ENCODE measurements around the gene MRPS21. TPM values are rescaled to one million over a fixed set of nuclear protein-coding genes. Genes with fewer than 3 reads are reported as not detected.
"Not testable (repeated sequence)": the region's sequence is repeated elsewhere in the genome, so short reads cannot be mapped to it uniquely, and the experiment has no call there.

Gene MRPS21
- polyA plus RNA-seq, 3 donors = 33.0 to 93.9 (median 56.9) TPM

DNA sequence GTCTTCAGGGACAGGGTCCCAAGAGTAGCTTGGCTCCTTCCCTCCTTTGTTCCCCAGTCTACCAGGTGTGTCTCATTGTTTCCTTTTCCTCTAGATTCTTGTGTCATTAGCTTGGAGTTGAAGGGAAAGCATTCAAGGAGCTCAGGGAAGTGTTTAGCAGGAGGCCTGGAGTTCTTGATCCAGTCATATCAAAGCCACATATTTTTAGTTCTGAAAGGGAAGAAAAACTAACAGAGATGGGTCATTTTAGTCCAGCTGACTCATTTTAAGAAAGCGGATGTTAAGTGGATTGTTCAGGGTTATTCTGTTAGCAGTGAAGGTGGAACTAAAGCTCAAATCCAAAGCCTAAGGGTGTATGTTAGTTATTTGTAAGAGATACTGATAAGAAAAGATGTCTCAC, 20.4 kb upstream of the MRPS21 start:
- no peak overlapping the region for H3K27ac ChIP-seq (ENCODE audit: low read depth, low read length)
- WGBS, 3 donors = 48 to 58% (median 54%) methylated on average over 1 of the region's 1 CpG

DNA sequence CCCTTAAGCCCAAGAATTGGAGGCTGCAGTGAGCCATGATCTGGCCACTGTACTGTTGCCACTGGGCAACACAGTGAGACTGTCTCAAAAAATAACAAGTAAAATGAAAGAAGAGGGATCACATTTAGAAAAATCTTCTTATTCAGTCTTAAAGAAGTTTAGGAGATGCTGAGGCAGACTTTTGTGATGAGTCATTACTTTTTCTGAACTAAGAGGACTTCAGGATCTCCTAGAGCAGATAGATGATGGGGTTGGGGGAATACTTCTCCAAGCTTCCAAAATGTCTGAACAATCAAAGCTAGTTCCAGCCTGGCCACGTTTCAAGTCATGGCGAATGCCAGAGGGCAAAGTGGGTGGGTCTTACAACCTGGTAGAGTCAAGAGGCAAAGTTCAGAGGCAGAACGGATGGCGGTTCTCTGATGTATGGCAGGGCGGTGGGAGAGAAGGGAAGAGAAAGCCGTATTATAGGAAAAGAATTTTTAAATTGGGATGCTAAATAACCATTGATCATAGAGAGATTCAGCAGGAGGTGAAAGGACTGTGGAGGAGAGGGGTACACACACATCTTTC, 13.4 kb upstream of the MRPS21 start:
- no peak overlapping the region for H3K27ac ChIP-seq (ENCODE audit: low read depth, low read length)
- 47 to 92% (median 75%) methylated on average over 6 of the region's 6 CpGs for WGBS, 3 donors

DNA sequence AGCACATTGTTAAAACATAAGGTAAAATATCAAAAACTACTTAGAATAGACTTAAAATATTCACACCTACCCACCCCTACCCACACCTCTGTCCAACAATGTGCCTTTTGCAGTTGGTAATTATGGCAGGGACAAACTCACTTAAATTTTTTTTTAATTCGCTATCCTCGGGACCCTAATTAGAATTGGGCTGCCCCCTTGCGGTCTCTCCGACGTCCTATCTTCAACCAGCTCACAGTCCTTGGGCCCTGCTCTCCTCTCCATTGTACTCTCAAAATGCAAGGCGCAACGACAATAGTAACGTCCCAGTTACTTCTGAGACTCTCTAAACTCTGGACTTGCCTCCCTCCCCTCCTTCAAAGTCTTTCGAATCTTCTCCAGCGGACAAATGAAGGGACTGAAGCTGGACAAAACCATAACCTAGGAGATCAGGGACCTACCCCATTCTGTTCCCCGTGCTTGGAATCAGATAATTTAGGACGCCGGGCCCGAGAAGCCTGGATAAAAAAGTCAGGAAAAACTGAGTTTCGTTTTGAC, 12.4 kb upstream of the MRPS21 start:
- H3K27ac ChIP-seq (ENCODE audit: low read depth, low read length) = no peak overlapping the region
- 1 to 6% (median 4%) methylated on average over 15 of the region's 15 CpGs for WGBS, 3 donors

DNA sequence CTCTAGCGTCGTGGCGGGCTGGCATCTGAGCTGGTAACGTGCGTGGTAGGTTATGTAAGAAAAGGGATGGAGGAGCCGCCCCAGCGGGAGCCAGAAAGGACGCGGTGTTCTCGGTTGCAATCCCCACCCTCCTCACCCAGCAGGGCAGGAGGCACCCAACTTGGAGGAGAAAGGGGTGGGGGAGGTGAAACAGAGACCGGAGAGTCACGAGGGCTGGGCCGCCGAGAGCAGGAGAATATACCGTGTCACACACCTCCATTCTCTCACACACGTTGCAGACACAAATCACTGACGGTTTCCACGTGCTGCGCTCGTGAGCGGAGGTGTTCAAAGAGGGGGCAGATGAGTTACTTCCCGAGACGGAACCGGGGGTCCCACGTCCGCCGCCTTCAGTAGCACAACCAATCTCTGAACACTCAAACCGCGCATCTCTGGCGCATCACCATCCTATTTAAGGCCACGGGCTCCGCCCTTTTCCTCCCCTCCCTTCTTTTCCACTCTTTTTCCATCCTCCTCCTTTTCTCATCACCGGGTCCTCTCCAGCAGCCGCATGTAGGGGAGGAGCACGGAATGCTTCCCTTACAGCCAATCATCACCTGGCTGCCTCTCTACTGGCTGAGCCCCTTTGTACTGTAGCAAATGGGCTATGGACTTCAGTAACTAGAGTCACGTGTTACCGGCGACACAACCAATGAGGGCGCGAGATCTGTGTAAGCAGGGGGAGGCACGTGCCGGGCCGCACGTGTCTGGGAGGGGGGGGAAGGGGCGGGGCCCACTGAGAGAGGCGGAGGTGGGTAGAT, 11.7 kb upstream of the MRPS21 start, which contains the start of gene CIART:
TSS of gene CIART (plus strand) at position 797 of the 800 bp plus-strand sequence. CDS start 714 bp downstream, outside the sequence.
- WGBS, 3 donors = 0 to 2% (median 1%) methylated on average over 44 to 46 of the region's 46 CpGs
- H3K27ac ChIP-seq (ENCODE audit: low read depth, low read length) = no peak within 1 kb of the TSS

DNA sequence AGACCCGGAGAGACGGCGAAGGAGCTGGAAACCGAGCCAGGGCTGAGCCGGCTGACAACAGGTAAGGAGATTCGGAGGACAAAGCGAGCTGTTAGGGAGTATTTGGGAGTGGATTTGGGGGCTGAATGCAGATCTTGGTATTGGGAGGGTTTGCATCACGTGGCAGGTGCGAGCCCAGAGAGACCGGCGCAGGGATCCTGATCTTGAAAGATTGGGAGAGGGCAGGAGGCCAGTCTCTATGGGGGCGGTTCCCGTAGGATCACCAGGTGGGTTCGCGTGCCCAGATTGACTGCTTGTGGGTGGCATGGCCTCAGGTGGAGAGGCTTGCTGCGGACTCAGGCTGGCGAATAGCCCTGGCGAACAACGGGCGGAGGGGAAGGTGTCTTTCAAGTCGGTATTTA, 11.1 kb upstream of the MRPS21 start:
- WGBS, 3 donors = 3 to 13% (median 5%) methylated on average over 21 of the region's 21 CpGs
- no peak overlapping the region for H3K27ac ChIP-seq (ENCODE audit: low read depth, low read length)

DNA sequence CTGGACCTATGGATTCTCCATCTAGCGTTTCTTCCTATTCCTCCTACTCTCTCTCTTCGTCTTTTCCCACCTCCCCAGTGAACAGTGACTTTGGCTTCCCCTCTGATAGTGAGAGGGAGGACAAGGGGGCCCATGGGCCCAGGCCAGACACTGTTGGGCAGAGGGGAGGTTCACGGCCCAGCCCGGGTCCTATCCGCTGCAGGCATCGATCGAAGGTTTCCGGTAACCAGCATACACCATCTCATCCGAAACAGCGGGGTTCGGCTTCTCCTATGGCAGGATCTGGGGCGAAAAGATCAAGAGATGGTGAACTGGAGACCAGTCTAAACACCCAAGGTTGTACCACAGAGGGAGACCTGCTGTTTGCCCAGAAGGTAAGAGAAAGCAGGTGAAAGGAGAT, 10.4 kb upstream of the MRPS21 start:
- 85 to 89% (median 88%) methylated on average over 12 of the region's 12 CpGs for WGBS, 3 donors

DNA sequence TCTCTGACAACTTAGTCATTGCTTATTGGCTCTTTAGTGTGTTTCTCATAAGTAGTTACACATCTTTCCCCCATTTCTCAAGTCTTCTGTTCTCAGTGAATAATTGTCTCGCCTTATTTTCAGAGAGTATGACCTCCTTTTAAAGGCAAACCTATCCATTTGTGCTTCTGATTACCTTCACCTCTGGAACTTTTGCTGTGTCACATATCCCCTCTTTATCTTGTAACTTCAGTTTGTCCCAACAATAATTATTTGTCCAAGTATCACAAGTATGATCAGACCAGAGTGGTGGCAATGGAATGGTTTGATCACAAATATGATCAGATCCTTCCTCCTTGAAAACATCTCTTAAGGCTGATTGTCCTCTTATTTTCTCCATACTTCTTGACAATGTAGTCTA, 5.3 kb upstream of the MRPS21 start:
- H3K27ac ChIP-seq (ENCODE audit: low read depth, low read length) = no peak overlapping the region
- WGBS, 3 donors = 76 to 93% (median 91%) methylated on average over 1 of the region's 1 CpG

More for the DNA sequence above, 10.4 kb upstream of the MRPS21 start:
- no peak overlapping the region for H3K27ac ChIP-seq (ENCODE audit: low read depth, low read length)

DNA sequence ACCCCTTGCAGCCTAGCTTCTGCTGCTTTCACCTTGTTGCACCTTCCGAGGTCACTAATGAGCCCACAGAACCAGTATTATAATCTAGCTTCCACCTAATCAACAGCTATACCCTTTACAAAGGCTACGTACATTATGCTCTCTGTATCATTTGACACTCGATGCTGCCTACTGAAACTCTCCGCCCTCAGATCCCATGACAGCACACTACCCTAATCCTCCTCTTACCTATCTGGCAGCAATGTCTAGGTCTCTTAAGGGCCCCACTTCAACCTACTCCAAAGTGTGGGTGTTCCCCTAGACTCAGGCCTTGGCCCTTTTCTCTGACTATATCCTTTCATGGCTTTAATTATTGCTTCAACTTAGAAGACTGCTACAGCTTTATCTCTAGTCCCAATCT, 4.8 kb upstream of the MRPS21 start:
- WGBS, 3 donors = 88 to 91% (median 91%) methylated on average over 4 of the region's 4 CpGs
- no peak overlapping the region for H3K27ac ChIP-seq (ENCODE audit: low read depth, low read length)

DNA sequence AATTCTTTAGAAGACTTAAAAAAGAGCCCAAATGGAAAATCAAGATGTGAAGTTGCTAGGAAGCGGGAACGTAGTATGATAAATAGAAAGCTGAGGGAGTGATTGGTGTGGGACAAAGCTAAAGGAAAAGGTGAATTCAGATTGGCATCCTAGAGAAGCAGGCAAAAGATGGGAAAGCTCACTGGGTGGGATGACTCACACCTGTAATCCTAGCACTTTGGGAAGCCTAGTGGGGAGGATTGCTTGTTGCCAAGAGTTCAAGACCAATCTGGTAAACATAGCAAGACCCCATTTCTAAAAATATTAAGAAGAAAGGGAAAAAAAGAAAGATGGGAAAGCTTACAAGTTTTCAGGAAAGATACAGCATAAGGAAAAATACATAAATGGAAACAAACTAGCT, 1.8 kb downstream of the MRPS21 start:
- 89 to 98% (median 95%) methylated on average over 2 of the region's 2 CpGs for WGBS, 3 donors
- no peak overlapping the region for H3K27ac ChIP-seq (ENCODE audit: low read depth, low read length)

DNA sequence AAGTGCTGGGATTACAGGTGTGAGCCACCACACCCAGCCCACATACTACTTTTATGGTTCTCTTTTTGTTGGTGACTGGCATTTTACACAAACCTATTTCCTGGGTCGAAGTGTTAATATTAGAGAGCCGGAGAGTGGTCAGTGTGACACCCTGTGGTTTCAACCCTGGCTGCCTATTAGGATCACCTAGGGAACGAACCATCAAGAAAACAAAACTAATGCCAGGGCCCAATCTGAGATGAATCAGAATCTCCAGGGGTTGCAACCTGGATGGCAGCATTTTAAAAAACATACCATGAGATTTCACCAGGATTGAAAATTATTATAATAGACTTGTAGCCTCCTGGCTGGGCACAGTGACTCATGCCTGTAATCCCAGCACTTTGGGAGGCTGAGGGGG, 6.1 kb downstream of the MRPS21 start:
- WGBS, 3 donors = 93 to 99% (median 94%) methylated on average over 3 of the region's 3 CpGs
- H3K27ac ChIP-seq (ENCODE audit: low read depth, low read length) = no peak overlapping the region

DNA sequence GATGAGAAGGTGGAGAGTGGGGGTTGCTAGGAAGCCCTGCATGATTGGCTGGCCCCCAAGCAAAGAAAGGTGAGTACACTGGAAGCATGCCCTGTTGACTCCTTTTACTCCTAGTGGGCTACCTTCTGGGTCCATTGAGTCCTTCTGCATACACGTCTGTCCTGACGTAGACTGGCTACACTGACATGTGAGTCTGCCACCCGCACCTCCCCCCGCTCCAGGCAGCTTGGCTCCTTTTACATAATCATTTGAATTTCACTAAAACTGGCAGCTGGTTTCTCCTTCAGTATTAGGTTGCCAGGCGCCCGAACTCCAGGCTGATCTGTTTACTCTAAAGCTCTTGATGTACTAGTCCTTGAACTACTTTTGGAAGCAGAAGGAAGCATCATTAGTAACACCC, 8.7 kb downstream of the MRPS21 start:
- 85 to 93% (median 89%) methylated on average over 6 of the region's 6 CpGs for WGBS, 3 donors
- no peak overlapping the region for H3K27ac ChIP-seq (ENCODE audit: low read depth, low read length)

DNA sequence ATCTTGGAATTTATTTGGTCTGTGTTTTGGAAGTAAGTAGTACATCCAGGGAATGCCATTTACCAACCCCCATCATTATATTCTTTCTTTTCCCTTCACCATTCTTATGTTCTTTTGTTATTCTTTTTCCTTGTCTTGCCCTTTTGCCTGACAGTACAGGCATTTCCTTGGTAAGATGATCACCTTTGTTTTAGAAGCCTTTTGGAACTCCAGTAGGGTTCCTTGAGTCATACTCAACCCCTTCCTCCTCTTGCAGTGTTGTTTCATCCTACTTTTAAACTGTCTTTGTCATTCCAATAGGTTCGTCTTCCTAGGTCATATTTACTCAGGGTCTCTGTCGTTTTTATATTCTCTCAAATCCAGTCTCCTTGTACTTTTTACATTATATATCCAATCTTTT, 9.2 kb downstream of the MRPS21 start:
- no peak overlapping the region for H3K27ac ChIP-seq (ENCODE audit: low read depth, low read length)
- 78 to 85% (median 83%) methylated on average over 2 of the region's 2 CpGs for WGBS, 3 donors

DNA sequence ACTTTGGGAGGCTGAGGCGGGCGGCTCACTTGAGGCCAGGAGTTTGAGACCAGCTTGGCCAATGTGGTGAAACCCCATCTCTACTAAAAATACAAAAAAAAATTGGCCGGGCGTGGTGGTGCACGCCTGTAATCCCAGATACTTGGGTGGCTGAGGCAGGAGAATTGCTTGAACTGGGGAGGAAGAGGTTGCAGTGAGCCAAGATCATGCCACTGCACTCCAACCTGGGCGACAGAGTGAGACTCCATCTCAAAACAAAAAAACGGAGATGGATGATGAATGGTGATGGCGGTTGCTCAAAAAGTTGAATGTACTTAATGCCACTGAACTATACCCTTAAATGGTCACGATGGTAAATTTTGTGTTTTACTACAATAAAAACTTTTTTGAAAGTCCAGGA, 14.9 kb downstream of the MRPS21 start:
- WGBS, 3 donors = 92 to 97% (median 93%) methylated on average over 8 to 9 of the region's 9 CpGs
- H3K27ac ChIP-seq (ENCODE audit: low read depth, low read length) = not testable (repeated sequence)

DNA sequence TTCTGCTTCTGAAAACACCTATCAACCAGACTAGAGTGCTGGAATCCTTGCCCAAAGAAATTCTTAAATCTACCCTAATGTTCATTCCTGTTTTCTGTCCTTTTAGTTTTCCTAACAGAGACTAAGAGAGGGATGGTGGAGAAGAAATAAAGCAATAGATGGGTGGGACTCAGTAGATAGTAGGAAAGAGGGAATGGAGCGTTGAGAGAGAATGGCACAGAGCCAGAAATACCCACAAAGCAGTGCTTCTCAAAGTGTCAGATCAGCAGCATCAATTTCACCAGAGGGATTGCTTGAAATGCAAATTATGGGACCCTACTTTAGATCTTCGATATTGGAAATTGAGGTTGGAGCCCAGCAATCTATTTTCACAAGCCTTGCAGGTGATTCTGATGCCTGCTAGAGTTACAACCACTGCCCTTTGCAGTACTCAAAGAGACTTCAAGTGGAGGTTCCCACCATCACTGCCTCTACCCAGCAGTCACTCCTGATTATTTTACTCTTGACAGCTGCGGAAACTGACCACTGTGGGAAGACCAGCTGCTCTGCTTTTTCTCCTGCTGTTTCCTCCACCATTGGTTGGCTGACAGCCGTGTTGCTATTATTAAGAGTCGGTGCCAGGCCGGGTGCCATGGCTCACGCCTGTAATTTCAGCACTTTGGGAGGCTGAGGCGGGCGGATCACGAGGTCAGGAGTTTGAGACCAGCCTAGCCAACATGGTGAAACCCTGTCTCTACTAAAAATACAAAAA, 16.3 kb downstream of the MRPS21 start:
- no peak overlapping the region for H3K27ac ChIP-seq (ENCODE audit: low read depth, low read length)
- WGBS, 3 donors = 74 to 87% (median 79%) methylated on average over 10 of the region's 10 CpGs

DNA sequence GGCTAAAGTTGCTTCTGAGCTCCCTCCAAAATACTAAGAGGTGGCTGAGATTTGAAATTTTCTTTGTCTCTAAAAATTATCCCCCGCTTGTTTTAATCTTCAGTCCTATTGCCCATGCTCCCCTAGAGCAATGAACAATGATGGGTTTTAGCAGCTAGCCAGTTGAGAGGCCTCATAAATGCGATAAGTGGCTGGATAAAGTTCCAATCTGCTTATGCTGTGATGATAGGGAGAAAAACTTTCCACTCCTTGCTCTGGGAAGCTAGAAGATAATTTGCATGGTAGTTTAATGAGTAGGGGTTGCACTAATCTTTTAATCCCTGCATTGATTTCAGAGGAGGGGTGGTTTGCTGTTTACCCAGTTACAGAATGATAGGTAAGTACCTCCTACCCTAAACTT, 18.1 kb downstream of the MRPS21 start:
- H3K27ac ChIP-seq (ENCODE audit: low read depth, low read length) = no peak overlapping the region
- WGBS, 3 donors = 90 to 94% (median 93%) methylated on average over 2 of the region's 2 CpGs

DNA sequence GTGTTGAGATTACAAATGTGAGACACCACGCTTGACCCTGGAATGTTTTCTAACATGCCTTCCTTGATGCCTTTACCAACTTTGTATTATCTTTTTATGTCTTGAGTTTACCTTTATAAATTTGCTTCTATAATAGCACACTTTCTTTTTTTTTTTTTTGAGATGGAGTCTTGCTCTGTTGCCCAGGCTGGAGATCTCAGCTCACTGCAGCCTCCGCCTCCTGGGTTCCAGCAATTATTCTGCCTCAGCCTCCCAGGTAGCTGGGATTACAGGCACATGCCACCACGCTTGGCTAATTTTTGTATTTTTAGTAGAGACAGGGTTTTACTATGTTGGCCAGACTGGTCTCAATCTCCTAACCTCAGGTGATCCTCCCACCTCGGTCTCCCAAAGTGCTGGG, 21.0 kb downstream of the MRPS21 start:
- H3K27ac ChIP-seq (ENCODE audit: low read depth, low read length) = not testable (repeated sequence)
- WGBS, 3 donors = 90 to 98% (median 94%) methylated on average over 4 of the region's 4 CpGs

DNA sequence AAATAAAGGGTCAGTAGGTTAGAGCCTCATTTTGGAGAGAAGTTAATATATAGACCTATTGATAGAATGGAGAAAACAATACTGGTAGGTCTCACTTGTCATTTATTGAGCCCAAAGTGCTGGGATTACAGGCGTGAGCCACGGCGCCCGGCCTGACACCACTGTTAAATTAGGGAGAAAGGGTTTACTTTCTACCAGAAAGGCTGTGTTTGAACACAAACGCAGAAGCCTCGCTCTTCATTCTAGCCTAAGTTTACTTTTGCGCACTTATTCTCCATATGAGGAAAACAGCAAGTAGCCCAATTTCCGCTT, 27.0 kb downstream of the MRPS21 start:
- no peak overlapping the region for H3K27ac ChIP-seq (ENCODE audit: low read depth, low read length)
- WGBS, 3 donors = 63 to 84% (median 63%) methylated on average over 8 of the region's 8 CpGs

DNA sequence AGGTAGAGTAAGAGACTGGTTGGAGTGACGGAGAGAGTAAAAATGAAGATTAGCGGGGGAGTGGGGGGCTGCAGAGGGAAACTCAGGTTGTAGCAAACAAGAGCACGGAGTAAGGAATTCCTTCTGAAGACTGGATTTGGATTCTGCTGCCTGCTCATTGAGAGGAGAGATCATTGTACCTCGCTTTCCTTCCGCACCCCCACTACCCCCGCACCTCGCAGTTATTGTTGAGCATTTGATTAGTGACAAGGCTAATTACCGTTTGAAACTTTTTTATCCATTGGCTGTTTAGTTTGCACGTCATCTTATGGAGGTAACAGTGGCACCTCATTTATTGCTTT, 28.1 kb downstream of the MRPS21 start:
- 0 to 1% (median 0%) methylated on average over 9 of the region's 9 CpGs for WGBS, 3 donors
- H3K27ac ChIP-seq (ENCODE audit: low read depth, low read length) = no peak overlapping the region

DNA sequence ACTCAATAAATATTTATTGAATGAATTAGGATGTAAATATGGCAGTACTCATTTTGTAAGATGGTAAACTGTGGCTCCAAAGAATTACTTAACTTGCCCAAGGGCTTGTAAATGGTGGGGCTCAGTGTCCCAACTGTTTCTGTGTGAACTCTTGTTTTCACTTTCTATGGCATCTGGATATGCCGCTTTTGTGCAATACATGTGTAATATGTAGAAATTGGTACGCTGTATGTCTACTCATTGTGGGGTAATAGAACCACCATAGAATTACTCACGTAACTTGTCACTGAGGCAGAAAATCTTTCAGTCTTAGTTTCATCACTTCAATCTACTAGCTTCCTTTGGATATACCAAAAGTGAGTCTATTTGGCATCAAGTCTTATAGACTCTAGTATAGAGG, 28.6 kb downstream of the MRPS21 start:
- H3K27ac ChIP-seq (ENCODE audit: low read depth, low read length) = no peak overlapping the region
- WGBS, 3 donors = 51 to 90% (median 64%) methylated on average over 3 of the region's 3 CpGs

Data from adipose tissue (tissue), 3 donors.